NB4 (cell line): ENCODE results near the gene CBX4.

Experiments used
- MYC ChIP-seq: IDR thresholded peaks from 2 replicates; pipeline ENCODE4 v1.6.1; 2011; ENCODE audit warnings: low read depth, low read length
- POLR2A ChIP-seq: IDR thresholded peaks from 2 replicates; pipeline ENCODE4 v1.6.1; 2011; ENCODE audit warnings: mild to moderate bottlenecking; ENCODE audit not compliant: insufficient read length; ENCODE audit errors: extremely low read depth
- TF ChIP-seq, protein P1 (sequence below): IDR thresholded peaks from one replicate; pipeline ENCODE4 v1.5.1; 2012; ENCODE audit warnings: low read depth, low read length
- TF ChIP-seq, protein P2 (sequence below): IDR thresholded peaks from 2 replicates; pipeline ENCODE4 v1.6.1; 2011; ENCODE audit warnings: low read depth, low read length

DNA sequence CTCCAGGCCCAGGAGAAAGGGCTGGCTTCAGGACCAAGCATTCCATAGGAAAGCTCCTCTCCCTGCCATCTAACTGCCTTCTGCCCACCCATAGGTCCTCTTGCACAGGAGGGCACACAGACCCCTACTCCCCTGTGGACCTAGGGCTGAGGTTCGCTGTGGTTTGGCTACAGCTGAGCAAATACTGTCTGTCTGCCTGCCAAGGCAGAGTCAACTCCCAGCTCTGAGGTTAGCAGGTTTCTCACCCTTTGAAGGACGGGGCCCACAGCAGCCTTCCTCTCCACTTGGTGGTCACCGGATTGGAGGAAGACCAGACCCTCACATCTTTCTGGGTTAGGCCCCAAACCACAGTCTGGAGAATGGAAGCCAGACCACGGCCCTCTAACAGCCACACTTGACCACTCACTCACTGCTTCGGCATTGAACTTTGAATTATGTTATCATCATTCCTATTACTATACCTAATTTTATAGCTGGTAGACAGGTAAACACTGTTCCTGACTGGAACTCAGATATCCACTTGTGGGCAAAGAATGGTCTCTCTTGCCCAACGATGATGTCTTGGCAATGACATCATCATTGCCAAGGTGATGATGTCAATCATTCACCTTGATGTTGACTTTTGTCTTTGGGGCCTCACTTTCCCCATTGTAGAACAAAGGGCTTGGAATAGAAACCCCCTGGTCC lies 14.2 kb downstream of the CBX4 start:
- TF ChIP-seq, protein P1, sequence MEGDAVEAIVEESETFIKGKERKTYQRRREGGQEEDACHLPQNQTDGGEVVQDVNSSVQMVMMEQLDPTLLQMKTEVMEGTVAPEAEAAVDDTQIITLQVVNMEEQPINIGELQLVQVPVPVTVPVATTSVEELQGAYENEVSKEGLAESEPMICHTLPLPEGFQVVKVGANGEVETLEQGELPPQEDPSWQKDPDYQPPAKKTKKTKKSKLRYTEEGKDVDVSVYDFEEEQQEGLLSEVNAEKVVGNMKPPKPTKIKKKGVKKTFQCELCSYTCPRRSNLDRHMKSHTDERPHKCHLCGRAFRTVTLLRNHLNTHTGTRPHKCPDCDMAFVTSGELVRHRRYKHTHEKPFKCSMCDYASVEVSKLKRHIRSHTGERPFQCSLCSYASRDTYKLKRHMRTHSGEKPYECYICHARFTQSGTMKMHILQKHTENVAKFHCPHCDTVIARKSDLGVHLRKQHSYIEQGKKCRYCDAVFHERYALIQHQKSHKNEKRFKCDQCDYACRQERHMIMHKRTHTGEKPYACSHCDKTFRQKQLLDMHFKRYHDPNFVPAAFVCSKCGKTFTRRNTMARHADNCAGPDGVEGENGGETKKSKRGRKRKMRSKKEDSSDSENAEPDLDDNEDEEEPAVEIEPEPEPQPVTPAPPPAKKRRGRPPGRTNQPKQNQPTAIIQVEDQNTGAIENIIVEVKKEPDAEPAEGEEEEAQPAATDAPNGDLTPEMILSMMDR: no peak
- TF ChIP-seq POLR2A (no peak), MYC (no peak)
- TF ChIP-seq, protein P2, sequence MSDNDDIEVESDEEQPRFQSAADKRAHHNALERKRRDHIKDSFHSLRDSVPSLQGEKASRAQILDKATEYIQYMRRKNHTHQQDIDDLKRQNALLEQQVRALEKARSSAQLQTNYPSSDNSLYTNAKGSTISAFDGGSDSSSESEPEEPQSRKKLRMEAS: no peak
